Transverse colon (tissue), 4 donors: ENCODE data around the gene SNX1. TPM values are rescaled to one million over a fixed set of nuclear protein-coding genes. Genes with fewer than 3 reads are reported as not detected.

Experiments
- DNase-seq: peaks from one replicate; pipeline ENCODE4 v3.0.0-alpha.2; 2019
- H3K27ac ChIP-seq, 4 donors: fragments of 200-600 bp; sonication (generic); 2 replicates each; pipeline ENCODE4 v1.5.1; 2016 to 2018; ENCODE audit warnings: inconsistent platforms in 4 of 4
- H3K27me3 ChIP-seq: fragments of 200-600 bp; sonication (generic); 2 replicates; pipeline ENCODE4 v1.5.1; 2017; ENCODE audit warnings: inconsistent platforms
- H3K36me3 ChIP-seq, 4 donors: fragments of 200-600 bp; sonication (generic); 2 replicates each; pipeline ENCODE4 v1.5.1; 2017 to 2019; ENCODE audit warnings: inconsistent platforms in 4 of 4
- H3K4me1 ChIP-seq, 4 donors: fragments of 200-600 bp; sonication (generic); 2 replicates each; pipeline ENCODE4 v1.5.1; 2017 to 2020; ENCODE audit warnings: inconsistent platforms in 4 of 4
- H3K4me3 ChIP-seq, 4 donors: fragments of 200-600 bp; sonication (generic); 1 replicate in 1 of 4; 2 replicates in 3 of 4; pipeline versions ENCODE4 v1.5.1 to v1.6.1; 2017 to 2019; ENCODE audit warnings: inconsistent platforms in 4 of 4
- H3K9me3 ChIP-seq, 2 donors: fragments of 200-600 bp; sonication (generic); 2 replicates each; pipeline ENCODE4 v1.5.1; 2017 to 2019; ENCODE audit warnings: inconsistent platforms in 2 of 2
- CTCF ChIP-seq, 5 experiments: fragments of 200-600 bp in 3 of 5; fragments of 450-650 bp in 2 of 5; sonication (generic) in 3 of 5; IDR thresholded peaks; 1 replicate in 2 of 5; 2 replicates in 3 of 5; pipeline ENCODE4 v1.5.1; 2016 to 2017; ENCODE audit warnings: antibody characterized with exemption in 5 of 5, inconsistent platforms in 3 of 5, mild to moderate bottlenecking in 2 of 5, moderate library complexity in 1 of 5
- EP300 ChIP-seq: sonication (generic); formaldehyde crosslinking; IDR thresholded peaks from one replicate; pipeline ENCODE4 v1.6.1; 2017; ENCODE audit warnings: antibody characterized with exemption, low read depth
- POLR2A ChIP-seq: fragments of 450-650 bp; IDR thresholded peaks from one replicate; pipeline ENCODE4 v1.6.1; 2016; ENCODE audit warnings: antibody characterized with exemption, mild to moderate bottlenecking, moderate library complexity
- POLR2AphosphoS5 ChIP-seq, 3 donors: sonication (generic); formaldehyde crosslinking; IDR thresholded peaks; one replicate each; pipeline ENCODE4 v1.6.1; 2016; ENCODE audit warnings: antibody characterized with exemption in 3 of 3
- WGBS, 2 donors: methylation state at CpG; one replicate each; pipeline ENCODE4 v1.1.5; 2018; ENCODE audit warnings: low coverage in 1 of 2; 5-methylcytosine and 5-hydroxymethylcytosine counted together
- in situ Hi-C, 4 donors: fragments of 200-750 bp; cut with MboI; loops; one replicate each; pipeline versions ENCODE4 v1.15.0 to v1.15.1; 2017; ENCODE audit warnings: low sequenced_read_pairs in 3 of 4, low pct_ligation_motif_present in 1 of 4, low pct_unique_long_range_greater_than_20kb in 1 of 4
- intact Hi-C: fragments of 100-400 bp; cut with DNase I; formaldehyde crosslinking; loops from one replicate; pipeline ENCODE4 v1.15.1; 2023; ENCODE audit warnings: low total_unique reads
- total RNA-seq, 4 donors: library from RNA; depleted of rRNA; stranded (reverse); fragments of >200 nt; gene quantifications; one replicate each; pipeline ENCODE4 v1.1.0, GENCODE V29; 2016

The SNX1 gene
- total RNA-seq, 4 donors from 2014 or later = 42.4 to 91.0 (median 65.4) TPM

GRCh38 chr15:64143276-64143675 lies 47.5 kb downstream of the SNX1 start:
- no peak for TF ChIP-seq CTCF (IDR thresholded peaks at IDR 0.05)
- TF ChIP-seq POLR2A = no peak
- TF ChIP-seq POLR2AphosphoS5 (IDR thresholded peaks at IDR 0.05) = no peak
- no peak for TF ChIP-seq EP300
- 88% methylated on average over 6 of the region's 6 CpGs; no CpG with 5 or more reads in 1 of the 2 donors for WGBS, 2 donors
- H3K9me3 ChIP-seq = no peaks in the 10 kb centered on the region
- DNase-seq = no peak
- H3K27ac ChIP-seq = no peak overlapping the region
- in situ Hi-C loops (no loop called here), intact Hi-C loops (no loop called here)
- H3K36me3 ChIP-seq = peaks cover 0 to 21% (median 0%) of the 10 kb centered on the region in 4 donors
- no peaks in the 10 kb centered on the region for H3K4me1 ChIP-seq
- no peaks in the 10 kb centered on the region for H3K27me3 ChIP-seq
- no peak overlapping the region for H3K4me3 ChIP-seq

DNA sequence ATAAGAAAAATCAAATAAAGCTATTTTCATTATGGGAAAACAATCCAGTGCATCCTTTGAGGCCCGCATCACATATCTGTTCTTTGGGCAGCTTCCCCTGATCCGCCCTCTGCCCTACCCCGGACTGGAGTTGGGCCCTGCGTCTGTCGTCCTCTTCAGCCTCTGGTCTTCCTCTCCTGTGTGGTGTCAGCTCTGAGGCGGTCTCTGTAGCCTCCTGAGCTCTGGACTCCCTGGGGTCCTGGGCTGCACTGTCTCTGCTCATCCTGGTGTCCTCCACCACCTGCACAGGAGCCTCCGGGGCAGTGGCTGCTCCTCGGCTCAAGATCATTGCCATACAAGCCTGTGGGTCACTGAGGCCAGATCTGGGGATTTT lies 48.4 kb downstream of the SNX1 start:
- H3K9me3 ChIP-seq = no peaks in the 10 kb centered on the region
- WGBS, 2 donors = 75 to 100% methylated on average over 1 to 8 of the region's 8 CpGs
- no peak overlapping the region for H3K27ac ChIP-seq
- no peak overlapping the region for H3K4me3 ChIP-seq
- no peak for DNase-seq
- in situ Hi-C loops (no loop called here), intact Hi-C loops (no loop called here)
- TF ChIP-seq EP300 = no peak
- no peak for TF ChIP-seq CTCF (IDR thresholded peaks at IDR 0.05)
- no peak for TF ChIP-seq POLR2A
- no peak for TF ChIP-seq POLR2AphosphoS5 (IDR thresholded peaks at IDR 0.05)
- no peaks in the 10 kb centered on the region for H3K4me1 ChIP-seq
- H3K27me3 ChIP-seq = no peaks in the 10 kb centered on the region
- H3K36me3 ChIP-seq = peaks cover 0 to 15% (median 0%) of the 10 kb centered on the region in 4 donors

DNA sequence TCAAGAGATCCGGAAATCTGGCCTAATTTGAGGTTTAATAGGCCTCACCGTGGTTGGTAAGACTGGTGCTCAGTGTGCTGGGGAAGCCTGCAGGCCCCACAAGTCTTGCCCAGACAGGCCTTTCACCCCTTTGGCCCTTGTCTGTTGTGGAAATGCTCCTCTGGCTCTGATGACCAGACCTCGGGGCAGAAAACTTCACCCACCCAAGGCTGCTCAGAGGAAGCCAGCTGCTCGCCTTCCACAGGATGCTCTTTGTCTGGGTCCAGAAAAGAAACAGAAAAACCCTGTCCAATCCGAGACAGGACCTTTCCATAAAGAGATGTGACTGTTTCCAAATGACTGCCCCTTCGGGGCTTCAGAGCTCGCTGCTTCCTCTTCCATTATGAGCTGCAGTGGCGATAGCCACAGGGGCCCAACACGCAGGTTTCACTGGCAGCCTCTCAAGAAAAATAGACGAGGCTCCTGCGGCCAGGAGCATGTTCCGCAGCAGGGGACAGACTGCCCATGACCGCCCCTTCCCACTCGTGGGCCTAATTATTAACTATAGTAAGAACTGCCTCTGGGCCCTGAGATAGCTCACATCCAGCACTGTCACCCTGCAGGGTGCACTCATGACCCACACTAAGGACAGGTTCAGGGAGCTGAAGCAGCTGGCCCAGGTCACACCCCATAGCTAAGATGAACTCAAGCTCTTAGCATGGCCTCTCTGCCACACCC lies 48.9 kb downstream of the SNX1 start:
- TF ChIP-seq CTCF (IDR thresholded peaks at IDR 0.05) (no peak), POLR2AphosphoS5 (IDR thresholded peaks at IDR 0.05) (no peak), EP300 (no peak), POLR2A (no peak)
- in situ Hi-C loops (no loop called here), intact Hi-C loops (no loop called here)
- DNase-seq = no peak
- H3K4me3 ChIP-seq = no peak overlapping the region
- no peaks in the 10 kb centered on the region for H3K27me3 ChIP-seq
- H3K4me1 ChIP-seq = no peaks in the 10 kb centered on the region
- no peaks in the 10 kb centered on the region for H3K9me3 ChIP-seq
- WGBS, 2 donors = 82% methylated on average over 14 of the region's 14 CpGs; no CpG with 5 or more reads in 1 of the 2 donors
- no peak overlapping the region for H3K27ac ChIP-seq
- H3K36me3 ChIP-seq = peaks cover 0 to 15% (median 0%) of the 10 kb centered on the region in 4 donors

DNA sequence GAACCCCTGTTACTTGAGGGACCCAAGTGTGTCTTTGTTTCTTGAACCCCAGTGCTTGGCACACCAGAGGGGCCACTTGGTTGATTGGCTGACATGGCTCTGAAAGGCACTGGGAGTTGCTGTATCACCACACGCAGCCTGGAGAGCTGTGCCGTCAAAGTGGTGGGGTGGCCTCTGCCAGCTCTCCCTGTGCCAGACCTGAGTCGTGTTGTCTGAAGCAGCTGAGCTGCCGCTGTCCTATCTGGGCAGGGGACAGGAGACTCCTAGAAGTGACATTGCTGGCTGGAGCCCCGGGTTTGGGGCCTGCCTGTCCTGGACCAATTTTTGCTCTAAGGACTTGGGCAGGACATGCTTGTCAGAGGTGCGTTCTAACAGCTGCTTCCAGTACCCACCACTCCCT lies 50.3 kb downstream of the SNX1 start:
- no peaks in the 10 kb centered on the region for H3K9me3 ChIP-seq
- H3K4me3 ChIP-seq = no peak overlapping the region
- 88% methylated on average over 5 of the region's 6 CpGs; no CpG with 5 or more reads in 1 of the 2 donors for WGBS, 2 donors
- H3K27ac ChIP-seq = no peak overlapping the region
- H3K4me1 ChIP-seq = peaks cover 0 to 3% (median 2%) of the 10 kb centered on the region in 4 donors
- peaks cover 3% of the 10 kb centered on the region for H3K27me3 ChIP-seq
- in situ Hi-C loops (no loop called here), intact Hi-C loops (no loop called here)
- no peak for TF ChIP-seq POLR2AphosphoS5 (IDR thresholded peaks at IDR 0.05)
- no peak for TF ChIP-seq EP300
- TF ChIP-seq POLR2A = no peak
- no peak for TF ChIP-seq CTCF (IDR thresholded peaks at IDR 0.05)
- no peak for DNase-seq
- peaks cover 0 to 15% (median 0%) of the 10 kb centered on the region in 4 donors for H3K36me3 ChIP-seq
